IMR-90 (cell line): ENCODE data around the gene IFTAP. TPM values are rescaled to one million over a fixed set of nuclear protein-coding genes. Genes with fewer than 3 reads are reported as not detected.

Experiments used
- ATAC-seq: fragments of 200-7000 bp; cut with Tn5 transposase; 2 replicates; pipeline ENCODE4 v1.9.1; 2020; ENCODE audit warnings: low read depth, mild to moderate bottlenecking, moderate library complexity
- BruUV-seq: library from RNA; stranded (reverse); fragments of 400-500 nt; replicated peaks from 2 replicates; lab custom pipeline; 2021; lab: Mats Ljungman, UMichigan
- CTCF ChIA-PET: fragments of 300-600 bp; formaldehyde crosslinking; extraction: SDS; loops from one replicate; lab custom pipeline; 2021; ENCODE audit warnings: antibody characterized with exemption; lab: Yijun Ruan, JAX
- POLR2A ChIA-PET: fragments of 300-600 bp; sonication (Branson Sonifier 250); formaldehyde crosslinking; loops from one replicate; lab custom pipeline; 2022; ENCODE audit warnings: antibody characterized with exemption; ENCODE audit not compliant: unreplicated experiment; lab: Charles Lee
- DNase-seq: peaks from one replicate; pipeline ENCODE4 v3.0.0; 2013
- H2AFZ ChIP-seq: replicated peaks from 2 replicates; pipeline ENCODE3; 2013; ENCODE audit warnings: low read length, mild to moderate bottlenecking; ENCODE audit not compliant: poor library complexity
- H2AK5ac ChIP-seq: 2 replicates; pipeline ENCODE4 v1.6.1; 2013; ENCODE audit warnings: low read depth, low read length, inconsistent platforms
- H2AK9ac ChIP-seq: replicated peaks from 2 replicates; pipeline ENCODE3; 2013; ENCODE audit warnings: mild to moderate bottlenecking, low read depth, low read length, moderate library complexity; ENCODE audit not compliant: poor library complexity
- H2BK120ac ChIP-seq: 2 replicates; pipeline ENCODE4 v1.6.1; 2013; ENCODE audit warnings: low read depth, low read length, inconsistent platforms
- H2BK15ac ChIP-seq: 3 replicates; pipeline ENCODE4 v1.6.1; 2013; ENCODE audit warnings: low read depth, low read length, inconsistent platforms
- H2BK20ac ChIP-seq: 2 replicates; pipeline ENCODE4 v1.6.1; 2013; ENCODE audit warnings: low read depth, mild to moderate bottlenecking, inconsistent platforms, low read length, moderate library complexity
- H2BK5ac ChIP-seq: 2 replicates; pipeline ENCODE4 v1.6.1; 2013; ENCODE audit warnings: mild to moderate bottlenecking, low read depth, low read length, inconsistent platforms; ENCODE audit not compliant: poor library complexity, severe bottlenecking
- H3K14ac ChIP-seq: replicated peaks from 2 replicates; pipeline ENCODE4 v1.6.1; 2013; ENCODE audit warnings: low read depth, low read length, inconsistent platforms
- H3K18ac ChIP-seq: 2 replicates; pipeline ENCODE4 v1.6.1; 2013; ENCODE audit warnings: low read depth, low read length, control low read depth
- H3K23ac ChIP-seq: 2 replicates; pipeline ENCODE4 v1.6.1; 2013; ENCODE audit warnings: low read depth, low read length, inconsistent platforms
- H3K27ac ChIP-seq: 2 replicates; pipeline ENCODE4 v1.5.1; 2013; ENCODE audit warnings: mild to moderate bottlenecking, control low read depth, low read length; ENCODE audit not compliant: insufficient read depth
- H3K27me3 ChIP-seq: 2 replicates; pipeline ENCODE4 v1.6.1; 2013; ENCODE audit warnings: low read length; ENCODE audit not compliant: control insufficient read depth, insufficient read depth
- H3K36me3 ChIP-seq: 2 replicates; pipeline ENCODE4 v1.6.1; 2013; ENCODE audit warnings: low read length, mixed read lengths; ENCODE audit not compliant: control insufficient read depth, insufficient read depth
- H3K4ac ChIP-seq: 2 replicates; pipeline ENCODE4 v1.6.1; 2013; ENCODE audit warnings: low read depth, low read length, inconsistent platforms
- H3K4me1 ChIP-seq: 2 replicates; pipeline ENCODE4 v1.6.1; 2013; ENCODE audit warnings: low read length, mixed read lengths; ENCODE audit not compliant: control insufficient read depth, insufficient read depth
- H3K4me2 ChIP-seq: 2 replicates; pipeline ENCODE4 v1.6.1; 2013; ENCODE audit warnings: low read depth, mild to moderate bottlenecking, control low read depth, low read length, moderate library complexity
- H3K4me3 ChIP-seq: 2 replicates; pipeline ENCODE4 v1.5.1; 2013; ENCODE audit warnings: low read depth, mild to moderate bottlenecking, control low read depth, low read length, moderate library complexity; ENCODE audit not compliant: insufficient read depth
- H3K56ac ChIP-seq: 2 replicates; pipeline ENCODE4 v1.6.1; 2013; ENCODE audit warnings: low read length, inconsistent platforms; ENCODE audit not compliant: insufficient read depth; ENCODE audit errors: extremely low read depth
- H3K79me1 ChIP-seq, 2 experiments: 2 replicates each; pipeline ENCODE4 v1.6.1; 2013; ENCODE audit warnings: low read length in 2 of 2, inconsistent platforms in 1 of 2, low read depth in 1 of 2
- H3K9ac ChIP-seq: 2 replicates; pipeline ENCODE4 v1.6.1; 2013; ENCODE audit warnings: low read depth, low read length, control low read depth
- H3K9me1 ChIP-seq: 2 replicates; pipeline ENCODE4 v1.6.1; 2013; ENCODE audit warnings: low read length, inconsistent platforms; ENCODE audit not compliant: insufficient read depth
- H3K9me3 ChIP-seq: 2 replicates; pipeline ENCODE4 v1.6.1; 2013; ENCODE audit warnings: low read length; ENCODE audit not compliant: control insufficient read depth, insufficient read depth
- H4K20me1 ChIP-seq: 2 replicates; pipeline ENCODE4 v1.6.1; 2013; ENCODE audit warnings: low read length, inconsistent platforms; ENCODE audit not compliant: insufficient read depth
- H4K5ac ChIP-seq: 2 replicates; pipeline ENCODE4 v1.6.1; 2013; ENCODE audit warnings: mild to moderate bottlenecking, low read depth, low read length, control low read depth
- H4K8ac ChIP-seq, 2 experiments: 2 replicates each; pipeline ENCODE4 v1.6.1; 2013; ENCODE audit warnings: low read depth in 2 of 2, low read length in 2 of 2, control low read depth in 1 of 2, inconsistent platforms in 1 of 2
- H4K91ac ChIP-seq: 2 replicates; pipeline ENCODE4 v1.6.1; 2013; ENCODE audit warnings: low read depth, low read length, inconsistent platforms; ENCODE audit not compliant: insufficient read depth
- FOS ChIP-seq: fragments of 150-350 bp; IDR thresholded peaks from 2 replicates; pipeline ENCODE4 v1.6.1; 2016; ENCODE audit warnings: low read depth, low read length
- MAFK ChIP-seq: IDR thresholded peaks from 2 replicates; pipeline ENCODE4 v1.6.1; 2012; ENCODE audit warnings: low read depth, low read length, improper control_type of control experiment
- POLR2A ChIP-seq: IDR thresholded peaks from 2 replicates; pipeline ENCODE4 v1.6.1; 2012; ENCODE audit warnings: mild to moderate bottlenecking, low read depth, low read length
- RAD21 ChIP-seq: IDR thresholded peaks from 2 replicates; pipeline ENCODE4 v1.6.1; 2012; ENCODE audit warnings: low read length, improper control_type of control experiment
- SMC3 ChIP-seq: fragments of 150-350 bp; IDR thresholded peaks from 2 replicates; pipeline ENCODE4 v1.6.1; 2016; ENCODE audit warnings: low read depth, mild to moderate bottlenecking, antibody characterized with exemption, low read length, moderate library complexity
- WGBS, 2 experiments: methylation state at CpG; one replicate each; pipeline versions ENCODE4 v1.1.5 to v1.1.7; 2013; ENCODE audit warnings: missing lambda C conversion rate in 2 of 2; ENCODE audit not compliant: insufficient read length in 1 of 2; ENCODE audit errors: extremely low coverage in 2 of 2; 5-methylcytosine and 5-hydroxymethylcytosine counted together
- dilution Hi-C: fragments of 300-500 bp; cut with HindIII; formaldehyde crosslinking; loops from one replicate; pipeline ENCODE4 v1.14.3; 2018; ENCODE audit warnings: low sequenced_read_pairs; ENCODE audit not compliant: unreplicated experiment
- in situ Hi-C: fragments of 300-500 bp; cut with MboI; formaldehyde crosslinking; loops from 3 replicates; pipeline ENCODE4 v1.14.3; 2019; ENCODE audit warnings: low sequenced_read_pairs, inconsistent platforms, mixed read lengths
- intact Hi-C: fragments of 100-400 bp; cut with micrococcal nuclease; formaldehyde crosslinking; loops from 2 replicates; pipeline ENCODE4 v1.10.0; 2022
- polyA plus RNA-seq, 3 experiments: library from polyadenylated mRNA; depleted of rRNA; stranded (reverse); fragments of >200 nt; gene quantifications; 2 replicates each; pipeline ENCODE4 v1.2.3, GENCODE V29; 2012; ENCODE audit warnings: low replicate concordance in 1 of 3
- total RNA-seq: library from RNA; depleted of rRNA; stranded (reverse); fragments of >200 nt; gene quantifications from 2 replicates; pipeline ENCODE4 v1.2.3, GENCODE V29; 2012

Gene IFTAP
- total and polyA plus RNA-seq, 2 of the 4 experiments (the other 2 are of a cell fraction): 15.8 to 28.5 TPM

GRCh38 chr11:36609383-36609782, 15.1 kb downstream of the IFTAP start:
- Histone ChIP-seq H3K14ac (no peak overlapping the region), H2BK120ac (no peak overlapping the region), H3K9me3 (no peaks in the 10 kb centered on the region), H3K56ac (no peak overlapping the region), H3K4me2 (no peak overlapping the region), H2BK15ac (no peak overlapping the region), H4K91ac (no peak overlapping the region), H3K27ac (no peak overlapping the region), H4K8ac (no peak overlapping the region), H2BK5ac (no peak overlapping the region), H2AFZ (no peak overlapping the region), H2AK5ac (no peak overlapping the region), H4K20me1 (no peaks in the 10 kb centered on the region), H3K4me1 (no peaks in the 10 kb centered on the region), H3K9me1 (no peaks in the 10 kb centered on the region; the same call in 1 of the 2 replicates), H3K23ac (no peak overlapping the region), H3K18ac (no peak overlapping the region), H2AK9ac (no peak overlapping the region), H3K27me3 (no peaks in the 10 kb centered on the region), H4K5ac (no peak overlapping the region), H3K4ac (no peak overlapping the region), H3K36me3 (no peaks in the 10 kb centered on the region), H3K9ac (no peak overlapping the region), H2BK20ac (no peak overlapping the region), H3K79me1 (no peaks in the 10 kb centered on the region), H3K4me3 (no peak overlapping the region)
- intact Hi-C loops (no loop called here), in situ Hi-C loops (no loop called here), dilution Hi-C loops (no loop called here)
- TF ChIP-seq MAFK (no peak), POLR2A (no peak), SMC3 (no peak), RAD21 (no peak), FOS (no peak)
- ChIA-PET CTCF (no interaction called here), POLR2A (no interaction called here)
- no TSS peak for BruUV-seq
- no CpG with 5 or more reads among the region's 2 CpGs for WGBS, 2 experiments
- DNase-seq (no peak), ATAC-seq (no peak)
